Middle frontal gyrus (tissue), 1 donor: Measurements from ENCODE around the gene NPPA.
"Not testable (repeated sequence)": the region's sequence is repeated elsewhere in the genome, so short reads cannot be mapped to it uniquely, and the experiment has no call there.

Experiments
- DNase-seq: peaks from one replicate; pipeline ENCODE4 v3.0.0-alpha.2; 2015; ENCODE audit warnings: low spot score; ENCODE audit errors: extremely low spot score

Gene NPPA

GRCh38 chr1:11847667-11848372 is at the start of gene NPPA:
NPPA (minus strand) TSS chr1:11847783; CDS start chr1:11847684, 99 bp downstream.
- no peak for DNase-seq

GRCh38 chr1:11894501-11894900 is 46.9 kb upstream of the NPPA start:
- DNase-seq: not testable (repeated sequence)

GRCh38 chr1:11893907-11894251 is 46.3 kb upstream of the NPPA start:
- DNase-seq: no peak

- DNase-seq: no peak
These were observed 44.0 kb upstream of the NPPA start for GRCh38 chr1:11891433-11892186.

- DNase-seq: no peak
These were observed 41.3 kb upstream of the NPPA start for GRCh38 chr1:11888877-11889208.

GRCh38 chr1:11888206-11888876 is 40.8 kb upstream of the NPPA start:
- no peak for DNase-seq

GRCh38 chr1:11887666-11888007 is 40.1 kb upstream of the NPPA start:
- no peak for DNase-seq

- no peak for DNase-seq
These were observed 39.5 kb upstream of the NPPA start for GRCh38 chr1:11886986-11887665.

- DNase-seq: no peak
These were observed 38.3 kb upstream of the NPPA start for GRCh38 chr1:11885916-11886315.

GRCh38 chr1:11882814-11883538 is 35.4 kb upstream of the NPPA start:
- DNase-seq: no peak

- DNase-seq: no peak
These were observed 34.3 kb upstream of the NPPA start for GRCh38 chr1:11881749-11882441.

- no peak for DNase-seq
These were observed 33.5 kb upstream of the NPPA start for GRCh38 chr1:11880911-11881748.

- DNase-seq: no peak
These were observed 32.6 kb upstream of the NPPA start for GRCh38 chr1:11880181-11880575.

- DNase-seq: no peak
These were observed 32.0 kb upstream of the NPPA start for GRCh38 chr1:11879311-11880180.

- DNase-seq: no peak
These were observed 31.3 kb upstream of the NPPA start for GRCh38 chr1:11878891-11879190.

- no peak for DNase-seq
These were observed 30.7 kb upstream of the NPPA start for GRCh38 chr1:11878081-11878890.

GRCh38 chr1:11877074-11877473 is 29.5 kb upstream of the NPPA start:
- no peak for DNase-seq

- no peak for DNase-seq
These were observed 27.5 kb upstream of the NPPA start for GRCh38 chr1:11875094-11875493.
